Stimulated activated CD8-positive, alpha-beta memory T cell treated with anti-CD3 and anti-CD28 coated beads, Interleukin-7, amount 100 ng/mL, for 1 hour (primary cell): ENCODE results near the gene IFNA5.
A peak's percentile ranks its signal among the peaks of the same experiment; 100 is the strongest.

Experiments
- DNase-seq, 2 donors: peaks; one replicate each; pipeline ENCODE4 v3.0.0-alpha.2; 2020; ENCODE audit warnings: low read depth in 2 of 2

Gene IFNA5

GRCh38 chr9:21305213-21305612 is at the start of gene IFNA5:
IFNA5 (minus strand) TSS chr9:21305313; CDS start chr9:21305256, 57 bp downstream.
- DNase-seq: no peak

- DNase-seq: no peak
Observed at GRCh38 chr9:21350787-21351186, 45.7 kb upstream of the IFNA5 start, which contains the start of gene IFNA6. IFNA6 (minus strand) TSS chr9:21350887; CDS start chr9:21350887, 0 bp downstream.

GRCh38 chr9:21348430-21348970 is 43.4 kb upstream of the IFNA5 start:
- no peak for DNase-seq

- no peak for DNase-seq
Observed at GRCh38 chr9:21340735-21341134, 35.6 kb upstream of the IFNA5 start.

- DNase-seq: no peak
Observed at GRCh38 chr9:21336457-21336856, 31.3 kb upstream of the IFNA5 start.

- DNase-seq: peak; percentile 67 to 74
Observed at GRCh38 chr9:21334701-21335632, 29.9 kb upstream of the IFNA5 start, which contains the start of gene KLHL9. KLHL9 (minus strand) TSS chr9:21335404; CDS start chr9:21334859, 545 bp downstream.

GRCh38 chr9:21333226-21333625 is 28.1 kb upstream of the IFNA5 start:
- no peak for DNase-seq

- DNase-seq: no peak
Observed at GRCh38 chr9:21331676-21332402, 26.7 kb upstream of the IFNA5 start.

GRCh38 chr9:21326526-21327139 is 21.5 kb upstream of the IFNA5 start:
- no peak for DNase-seq

GRCh38 chr9:21324047-21324446 is 18.9 kb upstream of the IFNA5 start:
- DNase-seq: no peak

- DNase-seq: no peak
Observed at GRCh38 chr9:21322911-21323461, 17.9 kb upstream of the IFNA5 start.

- DNase-seq: no peak
Observed at GRCh38 chr9:21320465-21320864, 15.4 kb upstream of the IFNA5 start.

GRCh38 chr9:21317956-21318923 is 13.1 kb upstream of the IFNA5 start:
- no peak for DNase-seq

- no peak for DNase-seq
Observed at GRCh38 chr9:21316860-21317259, 11.7 kb upstream of the IFNA5 start.

GRCh38 chr9:21316032-21316842 is 11.1 kb upstream of the IFNA5 start:
- no peak for DNase-seq

GRCh38 chr9:21314152-21314551 is 9.0 kb upstream of the IFNA5 start:
- no peak for DNase-seq

GRCh38 chr9:21311889-21312288 is 6.8 kb upstream of the IFNA5 start:
- no peak for DNase-seq

- DNase-seq: no peak
Observed at GRCh38 chr9:21295992-21296391, 9.1 kb downstream of the IFNA5 start.

GRCh38 chr9:21294904-21295538 is 10.1 kb downstream of the IFNA5 start:
- DNase-seq: no peak
